ENCODE data around the gene MICAL3.

DNA sequence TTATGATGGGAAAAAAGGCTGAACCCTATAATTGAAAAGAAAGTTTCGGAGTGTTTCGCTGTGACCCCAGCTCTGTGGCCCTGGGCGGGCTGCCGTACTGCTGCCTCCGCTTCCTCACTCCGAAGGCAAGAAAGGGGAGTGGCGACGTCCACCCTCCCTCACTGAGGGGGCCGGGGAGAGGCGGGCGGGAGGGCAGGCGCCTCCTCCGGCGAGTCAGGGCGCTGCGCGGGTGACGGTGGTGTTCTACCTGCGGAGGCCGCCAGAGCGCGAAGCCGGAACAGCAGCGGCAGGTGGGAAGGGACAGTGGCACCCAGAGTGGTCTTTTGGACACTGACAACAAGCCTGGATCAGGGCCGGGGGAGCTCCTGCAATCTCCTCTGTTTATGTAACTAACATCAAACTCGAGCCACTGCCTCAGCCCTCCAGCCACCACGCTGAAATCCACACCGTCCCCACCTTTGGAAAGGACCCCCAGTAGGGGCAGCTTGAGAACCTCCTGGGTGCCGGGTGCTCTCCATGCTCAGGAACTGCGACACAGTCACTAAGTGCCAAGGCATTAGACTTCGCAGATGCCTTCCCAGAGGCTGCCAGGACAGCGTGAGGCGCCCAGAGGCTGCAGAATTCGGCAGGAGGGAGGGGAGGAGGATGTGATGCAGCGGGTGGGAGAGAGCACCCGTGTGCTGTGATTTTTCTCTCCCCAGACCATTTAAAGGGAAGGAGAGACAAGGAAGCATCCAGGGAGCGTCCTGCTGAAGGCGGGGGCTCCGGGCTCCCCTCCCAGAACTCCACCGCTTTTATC lies 275.6 kb downstream of the MICAL3 start:
- TF ChIP-seq, protein P1, sequence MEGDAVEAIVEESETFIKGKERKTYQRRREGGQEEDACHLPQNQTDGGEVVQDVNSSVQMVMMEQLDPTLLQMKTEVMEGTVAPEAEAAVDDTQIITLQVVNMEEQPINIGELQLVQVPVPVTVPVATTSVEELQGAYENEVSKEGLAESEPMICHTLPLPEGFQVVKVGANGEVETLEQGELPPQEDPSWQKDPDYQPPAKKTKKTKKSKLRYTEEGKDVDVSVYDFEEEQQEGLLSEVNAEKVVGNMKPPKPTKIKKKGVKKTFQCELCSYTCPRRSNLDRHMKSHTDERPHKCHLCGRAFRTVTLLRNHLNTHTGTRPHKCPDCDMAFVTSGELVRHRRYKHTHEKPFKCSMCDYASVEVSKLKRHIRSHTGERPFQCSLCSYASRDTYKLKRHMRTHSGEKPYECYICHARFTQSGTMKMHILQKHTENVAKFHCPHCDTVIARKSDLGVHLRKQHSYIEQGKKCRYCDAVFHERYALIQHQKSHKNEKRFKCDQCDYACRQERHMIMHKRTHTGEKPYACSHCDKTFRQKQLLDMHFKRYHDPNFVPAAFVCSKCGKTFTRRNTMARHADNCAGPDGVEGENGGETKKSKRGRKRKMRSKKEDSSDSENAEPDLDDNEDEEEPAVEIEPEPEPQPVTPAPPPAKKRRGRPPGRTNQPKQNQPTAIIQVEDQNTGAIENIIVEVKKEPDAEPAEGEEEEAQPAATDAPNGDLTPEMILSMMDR (IDR thresholded peaks at IDR 0.05) = no peak
- no peak for TF ChIP-seq POLR2A (IDR thresholded peaks at IDR 0.05)
